HS-27A (cell line): ENCODE results near the gene SSU72.
"Not testable (repeated sequence)": the region's sequence is repeated elsewhere in the genome, so short reads cannot be mapped to it uniquely, and the experiment has no call there.

ENCODE experiments used
- DNase-seq: peaks from one replicate; pipeline ENCODE4 v3.0.0-alpha.2; 2012; ENCODE audit warnings: low read depth, missing footprints

Gene SSU72

DNA sequence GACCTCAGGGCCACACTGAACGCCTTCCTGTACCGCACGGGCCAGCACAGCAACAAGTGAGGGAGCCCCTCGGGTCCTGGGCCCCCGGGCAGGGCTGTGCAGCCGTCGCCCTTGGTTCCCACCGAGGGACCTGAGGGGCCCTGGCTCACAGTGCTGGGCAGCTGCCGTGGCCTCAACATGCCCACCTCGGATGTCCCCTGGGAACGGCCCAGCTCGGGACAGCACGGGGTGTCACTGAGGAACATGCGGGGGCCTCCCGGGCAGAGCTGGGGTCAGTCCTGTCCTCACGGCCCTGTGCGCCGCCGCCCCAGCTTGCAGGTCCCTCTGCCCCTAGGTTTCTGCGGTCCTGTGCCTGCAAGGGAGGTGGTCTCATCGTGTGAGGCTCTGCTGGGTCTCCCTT is 48.2 kb downstream of the SSU72 start:
- DNase-seq: not testable (repeated sequence)

DNA sequence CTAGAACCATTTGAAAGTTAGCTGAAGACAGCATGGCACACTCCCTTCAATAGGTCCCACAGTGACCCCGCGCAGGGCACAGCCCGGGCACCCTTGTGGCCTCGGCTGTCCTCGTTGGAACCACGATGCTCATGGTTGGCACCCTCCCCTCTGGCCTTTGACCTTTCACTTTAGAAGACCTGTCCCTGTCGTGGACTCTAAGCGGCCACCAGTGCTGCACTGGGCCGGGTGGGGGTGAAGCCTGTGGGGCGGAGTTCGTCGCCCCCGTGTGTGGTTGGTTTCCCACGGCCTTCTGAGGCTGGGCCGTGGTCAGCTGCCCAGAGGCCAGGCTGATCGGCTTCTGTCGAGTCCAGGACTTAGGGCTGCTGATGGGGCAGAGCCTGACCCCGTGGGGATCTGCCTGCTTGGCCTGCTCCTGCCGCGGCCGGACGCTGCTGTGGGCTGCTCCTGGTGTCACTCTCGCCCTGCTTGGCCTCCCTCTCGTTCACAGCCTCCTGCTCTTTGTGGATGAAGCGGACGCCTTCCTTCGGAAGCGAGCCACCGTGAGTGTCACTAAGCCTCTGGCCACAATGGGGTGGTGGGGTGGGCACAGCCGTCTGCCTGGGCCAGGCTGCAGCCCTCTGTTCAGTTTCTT is 49.8 kb downstream of the SSU72 start:
- not testable (repeated sequence) for DNase-seq

DNA sequence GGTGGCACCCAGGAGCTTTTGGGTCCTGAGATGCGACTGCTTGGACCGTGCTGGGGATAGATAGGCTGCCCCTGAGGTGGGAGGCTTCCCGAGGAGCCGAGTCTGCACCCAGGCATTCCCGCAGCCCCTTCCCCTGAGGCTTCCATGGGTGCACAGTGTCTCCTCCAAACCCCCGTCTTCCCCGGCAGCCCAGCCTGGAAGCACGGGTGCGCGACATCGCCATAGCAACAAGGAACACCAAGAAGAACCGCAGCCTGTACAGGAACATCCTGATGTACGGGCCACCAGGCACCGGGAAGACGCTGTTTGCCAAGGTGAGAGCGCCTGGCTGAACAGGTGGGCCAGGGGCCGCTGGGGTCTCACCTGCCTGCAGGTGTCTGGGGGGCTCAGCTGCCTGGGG is 51.0 kb downstream of the SSU72 start:
- not testable (repeated sequence) for DNase-seq

DNA sequence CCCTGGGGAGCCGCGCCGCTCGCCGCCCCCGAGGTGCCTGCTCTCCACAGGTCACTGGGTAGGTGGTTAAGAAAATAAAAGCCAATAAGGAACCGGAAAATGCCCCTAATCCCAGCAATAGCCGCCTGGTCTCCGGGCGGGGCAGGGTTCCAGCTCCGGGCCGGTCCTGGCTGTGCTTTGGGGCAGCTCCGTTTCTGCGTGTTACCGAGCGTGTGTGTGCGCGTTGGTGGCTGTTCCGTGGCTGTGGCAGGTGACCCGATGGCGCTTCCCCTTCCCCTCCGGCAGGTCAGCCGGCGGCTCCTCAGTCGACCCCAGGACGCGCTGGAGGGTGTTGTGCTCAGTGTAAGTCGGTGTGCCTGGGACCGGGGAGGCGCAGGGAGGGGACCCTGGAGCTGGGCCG is 51.4 kb downstream of the SSU72 start:
- not testable (repeated sequence) for DNase-seq

DNA sequence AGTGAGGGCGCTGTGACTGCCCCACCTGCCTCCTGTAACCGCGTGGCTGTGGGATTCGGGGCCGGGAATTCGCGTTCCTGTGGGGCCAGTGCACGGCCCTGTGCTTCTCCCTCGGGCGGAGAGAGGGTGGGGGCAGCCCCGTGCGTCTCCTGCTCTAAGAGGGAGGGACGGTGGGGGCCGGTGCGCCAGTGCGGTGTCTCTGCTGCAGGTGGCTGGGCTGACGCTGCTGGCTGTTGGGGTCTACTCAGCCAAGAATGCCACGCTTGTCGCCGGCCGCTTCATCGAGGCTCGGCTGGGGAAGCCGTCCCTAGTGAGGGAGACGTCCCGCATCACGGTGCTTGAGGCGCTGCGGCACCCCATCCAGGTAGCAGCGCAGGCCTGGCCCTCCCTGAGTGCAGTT is 52.1 kb downstream of the SSU72 start:
- not testable (repeated sequence) for DNase-seq

DNA sequence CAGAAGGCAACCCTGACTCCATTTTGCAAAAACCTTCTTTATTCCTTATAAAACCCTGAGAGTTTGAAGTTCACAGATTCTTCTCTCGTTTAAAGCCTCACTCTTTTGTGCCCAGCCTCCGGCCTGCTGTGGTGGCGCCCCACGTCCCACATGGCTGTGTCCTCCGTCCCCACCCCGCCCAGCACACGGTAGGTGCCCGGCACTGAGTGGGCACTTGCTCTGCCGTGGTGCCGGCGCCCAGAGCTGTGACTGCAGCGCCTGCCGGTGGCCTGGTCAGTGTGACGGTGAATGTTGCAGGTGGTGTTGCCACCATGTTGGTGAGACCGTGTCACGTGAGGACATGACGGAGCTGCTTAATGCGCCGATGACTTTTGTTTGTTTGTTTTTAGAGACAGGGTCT is 53.3 kb downstream of the SSU72 start:
- no peak for DNase-seq

DNA sequence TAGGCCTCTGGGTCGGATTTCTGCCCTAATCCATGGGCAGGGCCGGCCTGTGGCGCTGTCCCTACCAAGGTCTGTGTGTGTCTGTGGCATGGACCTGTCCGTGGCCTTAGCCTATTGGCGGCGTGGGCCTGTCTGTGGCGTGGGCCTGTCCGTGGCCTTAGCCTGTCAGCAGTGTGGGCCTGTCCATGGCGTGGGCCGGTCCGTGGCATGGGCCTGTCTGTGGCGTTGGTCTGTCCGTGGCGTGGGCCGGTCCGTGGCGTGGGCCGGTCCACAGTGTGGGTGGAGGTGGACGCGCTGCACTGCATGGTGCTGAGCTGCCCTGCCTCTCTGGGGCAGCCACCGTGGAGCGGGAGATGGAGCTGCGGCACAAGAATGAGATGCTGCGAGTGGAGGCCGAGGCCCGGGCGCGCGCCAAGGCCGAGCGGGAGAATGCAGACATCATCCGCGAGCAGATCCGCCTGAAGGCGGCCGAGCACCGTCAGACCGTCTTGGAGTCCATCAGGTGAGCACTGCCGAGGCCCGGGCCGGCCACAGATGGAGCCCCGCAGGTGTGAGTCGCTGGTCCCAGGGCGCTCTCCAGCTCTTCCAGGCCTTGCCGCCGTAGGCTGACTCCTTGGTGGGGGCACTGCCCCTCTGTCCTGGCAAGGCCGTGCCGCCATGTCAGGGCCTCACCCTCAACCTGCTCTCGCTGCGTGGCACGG is 54.7 kb downstream of the SSU72 start:
- not testable (repeated sequence) for DNase-seq

DNA sequence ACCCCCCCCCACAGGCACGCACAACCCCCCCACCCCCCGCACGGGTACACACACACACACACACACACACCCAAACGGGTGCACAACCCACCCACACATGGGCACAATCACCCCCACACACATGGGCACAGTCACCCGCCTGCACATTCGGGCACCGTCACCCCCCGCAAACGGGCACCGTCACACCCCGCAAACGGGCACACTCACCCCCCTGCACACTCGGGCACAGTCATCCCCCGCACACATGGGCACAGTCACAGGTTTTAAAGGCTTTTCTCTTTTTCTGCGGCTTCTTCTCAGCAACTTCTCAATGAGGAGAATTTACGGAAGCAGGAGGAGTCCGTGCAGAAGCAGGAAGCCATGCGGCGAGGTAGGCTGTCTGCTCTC is 56.0 kb downstream of the SSU72 start:
- DNase-seq: not testable (repeated sequence)

DNA sequence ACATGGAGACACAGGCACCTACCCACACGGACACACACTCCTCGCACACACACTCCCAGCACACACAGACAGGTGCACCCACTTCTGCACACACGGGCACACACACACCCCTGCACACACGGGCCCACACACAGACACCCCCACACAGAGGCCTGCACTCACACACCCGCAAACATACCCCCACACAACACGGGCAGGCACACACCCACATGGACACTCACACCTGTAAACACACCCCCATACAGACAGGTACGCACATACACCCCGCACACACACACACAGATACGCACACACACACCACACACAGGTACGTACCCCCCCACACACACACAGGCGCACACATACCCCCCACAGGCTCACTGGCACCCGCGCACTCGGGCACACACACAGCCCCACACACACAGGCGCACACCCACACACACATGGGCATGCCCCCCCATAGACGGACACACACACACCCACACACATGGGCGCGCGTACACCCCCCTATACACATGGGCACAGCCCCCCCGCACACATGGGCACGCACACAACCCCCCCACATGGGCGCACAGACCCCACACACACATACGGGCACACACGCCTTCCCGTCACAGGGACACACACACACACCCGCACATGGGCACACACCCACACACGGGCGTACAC is 56.6 kb downstream of the SSU72 start:
- DNase-seq: no peak

DNA sequence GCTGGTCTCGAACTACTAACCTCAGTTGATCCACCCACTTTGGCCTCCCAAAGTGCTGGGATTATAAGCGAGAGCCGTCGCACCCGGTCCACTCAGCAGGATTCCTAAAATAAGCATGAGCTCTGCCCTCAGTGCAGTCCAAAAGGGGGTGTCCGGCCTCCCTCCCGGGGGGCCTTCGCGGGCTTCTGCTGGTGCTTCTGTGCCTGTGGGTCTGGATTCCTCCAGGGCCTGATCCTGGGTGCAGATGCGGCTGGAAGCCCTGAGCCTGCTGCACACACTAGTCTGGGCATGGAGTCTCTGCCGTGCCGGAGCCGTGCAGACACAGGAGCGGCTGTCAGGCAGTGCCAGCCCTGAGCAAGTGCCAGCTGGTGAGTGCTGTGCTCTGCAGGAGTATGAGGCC is 57.7 kb downstream of the SSU72 start:
- not testable (repeated sequence) for DNase-seq

DNA sequence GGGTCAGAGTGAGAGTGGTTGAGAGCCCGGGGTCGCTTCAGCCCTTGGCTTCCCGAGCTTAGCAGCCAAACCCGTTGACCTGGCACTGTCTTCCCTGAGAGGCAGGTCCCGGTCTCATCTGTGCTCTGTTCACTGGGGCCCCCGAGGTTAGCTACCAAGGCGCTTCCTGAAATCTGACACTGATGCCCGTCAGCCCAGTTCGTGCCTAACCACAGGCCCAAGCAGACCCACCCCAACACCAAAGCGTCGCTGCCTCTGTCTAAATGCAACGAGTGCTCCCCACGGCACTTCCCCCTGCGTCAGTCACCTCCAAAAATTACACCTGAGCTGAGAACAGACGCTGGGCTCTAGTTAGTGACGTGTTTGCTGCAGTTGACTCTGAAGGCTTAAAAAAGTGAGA is 60.3 kb downstream of the SSU72 start:
- not testable (repeated sequence) for DNase-seq

DNA sequence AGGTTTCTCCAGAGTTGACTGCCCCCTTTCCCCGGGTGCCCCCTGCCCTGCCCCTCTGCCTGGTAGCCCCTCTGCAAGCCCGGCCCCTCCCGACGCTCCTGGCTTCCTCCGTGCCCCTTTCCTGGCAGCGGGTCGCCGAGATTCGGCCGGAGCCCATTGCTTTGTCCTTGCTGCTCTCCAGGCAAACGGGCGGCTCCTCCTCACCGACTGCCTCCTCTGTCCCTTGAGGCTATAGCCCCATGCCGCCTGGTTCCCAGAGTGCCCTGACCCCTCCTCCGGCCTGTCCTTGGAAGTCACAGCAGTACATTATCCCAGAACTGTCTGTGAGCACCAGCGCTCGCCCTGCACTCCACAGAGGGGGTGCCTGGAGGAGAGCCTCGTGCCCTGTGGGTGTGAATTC is 61.0 kb downstream of the SSU72 start:
- DNase-seq: not testable (repeated sequence)

DNA sequence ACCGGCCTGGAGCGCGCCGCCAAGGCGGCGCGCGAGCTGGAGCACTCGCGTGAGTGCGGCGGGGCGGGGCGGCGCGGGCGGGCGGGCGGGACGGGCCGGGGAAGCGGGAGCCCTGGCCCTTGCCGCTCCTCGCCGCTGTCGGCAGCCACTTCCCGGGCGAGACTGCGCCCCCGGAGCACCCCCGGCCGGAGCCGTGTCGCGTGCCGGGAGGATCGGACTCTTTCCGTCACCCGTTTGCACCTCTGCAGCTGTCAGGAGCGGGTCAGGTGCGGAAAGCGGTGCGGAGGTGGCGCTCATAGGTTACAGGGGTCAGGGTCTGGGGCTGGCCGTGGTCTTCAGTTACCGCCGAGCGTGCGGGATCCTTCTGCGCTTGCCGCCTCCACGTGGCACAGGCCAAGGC is 62.2 kb downstream of the SSU72 start:
- DNase-seq: not testable (repeated sequence)

DNA sequence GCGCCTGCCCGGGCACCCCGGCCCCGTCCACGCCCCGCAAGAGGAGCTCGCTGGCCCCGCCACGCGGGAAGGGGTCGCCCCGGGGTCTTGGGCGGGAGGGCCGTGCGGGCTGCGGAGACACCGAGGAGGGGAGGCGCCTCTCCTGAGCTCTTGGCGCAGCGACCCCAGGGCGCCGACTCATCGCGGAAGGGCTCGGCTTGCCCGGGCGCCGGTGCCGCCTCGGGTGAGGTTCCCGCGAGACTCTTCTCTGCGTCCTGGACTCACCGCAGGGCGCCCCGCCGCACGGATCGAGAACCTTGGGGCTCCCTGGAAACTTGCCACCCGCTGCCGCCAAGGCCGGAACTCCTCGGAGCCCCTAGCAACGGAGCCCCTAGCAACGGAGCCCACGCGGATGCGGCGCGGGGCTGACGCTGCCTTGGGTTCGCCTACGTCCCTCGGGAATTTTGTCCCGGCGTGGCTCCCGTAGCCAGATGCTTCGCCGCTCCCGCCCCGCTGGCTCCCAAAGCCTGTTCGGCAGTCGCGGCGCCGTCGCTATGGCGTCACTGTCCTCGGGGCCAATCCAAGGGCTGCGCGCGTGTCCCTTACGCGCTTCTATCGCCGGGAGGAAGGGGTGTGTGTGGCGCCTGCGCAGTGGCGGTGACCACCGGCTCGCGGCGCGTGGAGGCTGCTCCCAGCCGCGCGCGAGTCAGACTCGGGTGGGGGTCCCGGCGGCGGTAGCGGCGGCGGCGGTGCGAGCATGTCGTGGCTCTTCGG is 63.0 kb downstream of the SSU72 start, which contains the start of gene ATAD3A:
TSS of gene ATAD3A (plus strand) at position 630 of the 753 bp plus-strand sequence. CDS start at position 737, 107 bp downstream.
- DNase-seq: peak; percentile 96

DNA sequence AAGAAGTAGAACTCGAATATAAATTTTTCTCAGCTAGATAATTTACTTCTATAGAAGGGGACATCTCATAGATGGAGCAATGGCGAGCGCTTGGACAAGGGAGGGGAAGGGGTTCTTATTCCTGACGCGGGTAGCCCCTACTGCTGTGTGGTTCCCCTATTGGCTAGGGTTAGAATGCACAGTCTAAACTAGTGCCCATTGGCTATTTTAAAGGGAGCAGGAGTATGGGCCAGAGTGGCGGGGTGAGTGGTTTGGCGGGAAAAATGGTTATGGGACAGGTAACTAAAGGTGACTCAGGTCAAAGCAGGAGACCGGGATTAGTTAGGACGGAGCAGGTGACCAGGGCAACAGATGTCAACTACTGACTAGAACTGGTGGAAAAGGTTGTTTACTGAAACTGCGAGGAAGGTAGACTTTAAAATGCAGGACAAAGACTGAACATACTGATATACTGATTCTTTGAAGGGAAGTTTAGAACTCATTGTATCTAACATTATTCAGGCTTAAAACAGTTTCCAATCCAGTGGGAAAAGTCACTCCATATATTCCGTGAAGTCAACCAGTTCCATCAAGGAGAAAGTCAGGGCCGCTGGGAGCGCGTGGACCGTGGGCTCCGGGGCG is 63.6 kb downstream of the SSU72 start:
- no peak for DNase-seq

DNA sequence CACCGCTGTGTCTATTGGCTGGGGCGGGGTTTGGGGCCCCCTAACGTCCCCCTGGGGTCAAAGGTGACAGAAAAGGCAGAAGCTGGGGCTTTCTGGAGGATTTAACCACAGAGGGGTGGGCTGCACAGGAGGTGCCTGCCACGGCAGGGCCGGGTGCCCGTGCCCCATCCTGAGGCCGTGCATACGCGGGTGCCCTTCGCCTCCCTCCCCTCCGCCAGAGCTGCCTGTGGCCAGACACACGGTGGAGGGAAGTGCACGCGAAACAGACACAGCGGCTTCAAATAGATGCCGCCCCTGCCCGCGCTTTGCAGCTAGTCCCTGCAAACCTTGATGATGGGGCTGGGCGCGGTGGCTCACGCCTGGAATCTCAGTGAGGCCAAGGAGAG is 65.2 kb downstream of the SSU72 start:
- DNase-seq: not testable (repeated sequence)

DNA sequence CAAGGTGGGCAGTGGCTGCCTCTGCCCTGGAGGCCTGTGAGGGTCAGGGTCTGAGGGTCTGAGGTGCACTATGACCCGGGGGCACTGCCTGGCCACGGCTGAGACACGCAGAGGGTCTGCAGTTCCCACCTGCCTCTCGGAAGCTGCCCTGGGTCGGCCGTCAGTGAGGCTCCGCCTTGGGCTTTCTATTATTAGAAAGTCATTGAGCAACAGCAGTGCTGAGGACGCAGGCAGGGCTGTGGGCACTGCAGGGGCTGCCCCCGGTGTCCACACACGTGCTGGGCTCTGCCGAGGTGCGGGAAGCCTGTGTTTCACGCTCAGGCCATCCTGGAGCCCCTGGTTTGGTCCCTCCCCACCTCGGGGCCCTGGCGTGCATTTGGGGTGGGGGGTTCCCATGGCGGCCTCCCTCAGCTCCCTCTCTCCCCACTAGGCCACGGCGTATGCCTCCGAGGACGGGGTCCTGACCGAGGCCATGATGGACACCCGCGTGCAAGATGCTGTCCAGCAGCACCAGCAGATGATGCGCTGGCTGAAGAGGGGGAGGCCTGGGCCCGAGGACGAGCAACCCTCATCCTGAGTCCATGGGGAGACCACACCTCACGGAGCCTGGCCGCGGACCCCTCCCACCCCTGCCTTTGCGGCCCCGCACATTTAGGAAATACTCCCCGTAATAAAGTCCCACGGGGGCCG is 65.7 kb downstream of the SSU72 start:
- DNase-seq: not testable (repeated sequence)

DNA sequence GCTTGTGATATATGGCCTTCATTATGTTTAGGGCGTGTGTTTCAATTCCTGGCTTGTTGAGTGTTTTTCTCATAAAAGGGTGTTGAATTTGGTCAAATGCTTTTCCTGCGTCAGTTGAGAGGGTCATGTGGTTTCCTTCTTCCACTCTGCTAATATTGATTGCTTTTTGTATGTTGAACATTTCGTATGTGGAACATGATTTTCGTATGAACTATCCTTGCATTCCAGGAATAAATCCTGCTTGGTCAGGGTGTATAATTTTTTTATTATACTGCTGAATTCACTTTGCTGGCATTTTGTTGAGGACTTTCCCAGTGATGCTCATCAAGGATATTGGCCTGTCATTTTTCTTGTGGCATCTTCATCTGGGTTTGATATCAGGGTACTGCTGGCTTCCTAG is 67.4 kb downstream of the SSU72 start:
- DNase-seq: no peak

DNA sequence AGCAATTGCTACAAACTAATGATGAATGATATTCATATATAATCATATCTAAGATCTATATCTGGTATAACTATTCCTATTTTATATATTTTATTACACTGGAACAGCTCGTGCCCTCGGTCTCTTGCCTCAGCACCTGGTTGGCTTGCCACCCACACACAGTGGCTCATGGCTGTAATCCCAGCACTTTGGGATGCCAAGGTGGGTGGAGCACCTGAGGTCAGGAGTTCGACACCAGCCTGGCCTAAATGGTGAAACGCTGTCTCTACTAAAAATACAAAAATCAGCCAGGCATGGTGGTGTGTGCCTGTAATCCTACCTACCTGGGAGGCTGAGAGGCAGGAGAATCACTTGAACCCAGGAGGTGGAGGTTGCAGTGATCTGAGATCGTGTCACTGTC is 68.9 kb downstream of the SSU72 start:
- not testable (repeated sequence) for DNase-seq

DNA sequence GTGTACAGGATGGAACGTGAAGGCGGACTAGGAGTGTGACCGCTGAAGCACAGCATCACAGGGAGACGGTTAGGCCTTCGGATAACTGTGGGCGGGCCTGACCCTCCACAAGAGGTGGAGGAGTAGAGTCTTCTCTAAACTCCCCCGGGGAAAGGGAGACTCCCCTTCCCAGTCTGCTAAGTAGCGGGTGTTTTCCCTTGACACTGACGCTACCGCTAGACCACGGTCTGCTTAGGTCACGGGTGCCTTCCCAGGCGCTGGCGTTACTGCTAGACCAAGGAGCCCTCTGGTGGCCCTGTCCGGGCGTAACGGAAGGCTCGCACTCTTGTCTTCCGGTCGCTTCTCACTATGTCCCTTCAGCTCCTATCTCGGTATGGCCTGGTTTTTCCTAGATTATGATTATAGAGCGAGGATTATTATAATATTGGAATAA is 69.3 kb downstream of the SSU72 start:
- not testable (repeated sequence) for DNase-seq

DNA sequence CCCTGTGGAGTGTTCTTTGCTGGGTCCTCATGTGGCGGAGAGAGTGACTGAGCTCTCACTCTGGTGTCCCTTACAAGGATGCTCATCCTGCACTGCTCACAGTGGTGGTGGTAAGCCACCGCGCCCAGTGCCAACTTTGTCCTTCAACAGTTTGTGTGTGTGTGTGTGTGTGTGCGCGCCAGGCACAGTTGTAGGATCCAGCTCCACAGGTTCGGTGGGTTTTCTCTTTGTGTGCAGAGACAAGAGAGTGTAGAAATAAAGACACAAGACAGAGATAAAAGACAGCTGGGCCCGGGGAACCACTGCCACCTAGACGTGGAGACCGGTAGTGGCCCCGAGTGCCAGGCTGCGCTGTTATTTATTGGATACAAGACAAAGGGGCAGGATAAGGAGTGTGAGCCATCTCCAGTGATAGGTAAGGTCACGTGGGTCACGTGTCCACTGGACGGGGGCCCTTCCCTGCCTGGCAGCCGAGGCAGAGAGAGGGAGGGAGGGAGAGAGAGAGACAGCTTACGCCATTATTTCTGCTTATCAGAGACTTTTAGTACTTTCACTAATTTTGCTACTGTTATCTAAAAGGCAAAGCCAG is 69.8 kb downstream of the SSU72 start:
- not testable (repeated sequence) for DNase-seq
